Measurements from ENCODE around the gene TDP2. TPM values are rescaled to one million over a fixed set of nuclear protein-coding genes. Genes with fewer than 3 reads are reported as not detected.
"Not testable (repeated sequence)": the region's sequence is repeated elsewhere in the genome, so short reads cannot be mapped to it uniquely, and the experiment has no call there.

The TDP2 gene
- total RNA-seq, 1 donor from 2014 or later, result 54.4 TPM

- DNase-seq (ENCODE audit: low spot score), result no peak
Observed at GRCh38 chr6:24646771-24647170, 19.9 kb downstream of the TDP2 start.

GRCh38 chr6:24644377-24644776 lies 22.3 kb downstream of the TDP2 start:
- no peak for DNase-seq (ENCODE audit: low spot score)

- DNase-seq (ENCODE audit: low spot score), result no peak
Observed at GRCh38 chr6:24643920-24644319, 22.8 kb downstream of the TDP2 start.

GRCh38 chr6:24642061-24642460 lies 24.6 kb downstream of the TDP2 start:
- no peak for DNase-seq (ENCODE audit: low spot score)

GRCh38 chr6:24640631-24641030 lies 26.1 kb downstream of the TDP2 start:
- DNase-seq (ENCODE audit: low spot score), result not testable (repeated sequence)

GRCh38 chr6:24640166-24640565 lies 26.5 kb downstream of the TDP2 start:
- DNase-seq (ENCODE audit: low spot score), result no peak

GRCh38 chr6:24636681-24637080 lies 30.0 kb downstream of the TDP2 start:
- no peak for DNase-seq (ENCODE audit: low spot score)

GRCh38 chr6:24632573-24632972 lies 34.1 kb downstream of the TDP2 start:
- no peak for DNase-seq (ENCODE audit: low spot score)

GRCh38 chr6:24631671-24632070 lies 35.0 kb downstream of the TDP2 start:
- DNase-seq (ENCODE audit: low spot score), result no peak

- DNase-seq (ENCODE audit: low spot score), result no peak
Observed at GRCh38 chr6:24630856-24631505, 35.7 kb downstream of the TDP2 start.

- DNase-seq (ENCODE audit: low spot score), result no peak
Observed at GRCh38 chr6:24621626-24622289, 44.9 kb downstream of the TDP2 start.

GRCh38 chr6:24620637-24621036 lies 46.1 kb downstream of the TDP2 start:
- no peak for DNase-seq (ENCODE audit: low spot score)

- DNase-seq (ENCODE audit: low spot score), result no peak
Observed at GRCh38 chr6:24619661-24620060, 47.0 kb downstream of the TDP2 start.

GRCh38 chr6:24614648-24615047 lies 52.1 kb downstream of the TDP2 start:
- DNase-seq (ENCODE audit: low spot score), result no peak

GRCh38 chr6:24614043-24614420 lies 52.7 kb downstream of the TDP2 start:
- no peak for DNase-seq (ENCODE audit: low spot score)

- no peak for DNase-seq (ENCODE audit: low spot score)
Observed at GRCh38 chr6:24613361-24614042, 53.2 kb downstream of the TDP2 start.

GRCh38 chr6:24610672-24611071 lies 56.0 kb downstream of the TDP2 start:
- DNase-seq (ENCODE audit: low spot score), result no peak

- DNase-seq (ENCODE audit: low spot score), result no peak
Observed at GRCh38 chr6:24607310-24608105, 59.2 kb downstream of the TDP2 start.

- DNase-seq (ENCODE audit: low spot score), result no peak
Observed at GRCh38 chr6:24606200-24606930, 60.3 kb downstream of the TDP2 start.

GRCh38 chr6:24603241-24603640 lies 63.5 kb downstream of the TDP2 start:
- DNase-seq (ENCODE audit: low spot score), result no peak

GRCh38 chr6:24600903-24601302 lies 65.8 kb downstream of the TDP2 start:
- no peak for DNase-seq (ENCODE audit: low spot score)

Data from ureter (tissue), 1 donor.